IMR-90 (cell line): Measurements from ENCODE around the gene PCCB. TPM values are rescaled to one million over a fixed set of nuclear protein-coding genes. Genes with fewer than 3 reads are reported as not detected.

Source experiments
- ATAC-seq: fragments of 200-7000 bp; cut with Tn5 transposase; 2 replicates; pipeline ENCODE4 v1.9.1; 2020; ENCODE audit warnings: low read depth, mild to moderate bottlenecking, moderate library complexity
- BruUV-seq: library from RNA; stranded (reverse); fragments of 400-500 nt; replicated peaks from 2 replicates; lab custom pipeline; 2021; lab: Mats Ljungman, UMichigan
- CTCF ChIA-PET: fragments of 300-600 bp; formaldehyde crosslinking; extraction: SDS; loops from one replicate; lab custom pipeline; 2021; ENCODE audit warnings: antibody characterized with exemption; lab: Yijun Ruan, JAX
- POLR2A ChIA-PET: fragments of 300-600 bp; sonication (Branson Sonifier 250); formaldehyde crosslinking; loops from one replicate; lab custom pipeline; 2022; ENCODE audit warnings: antibody characterized with exemption; ENCODE audit not compliant: unreplicated experiment; lab: Charles Lee
- DNase-seq: peaks from one replicate; pipeline ENCODE4 v3.0.0; 2013
- H2AFZ ChIP-seq: replicated peaks from 2 replicates; pipeline ENCODE3; 2013; ENCODE audit warnings: low read length, mild to moderate bottlenecking; ENCODE audit not compliant: poor library complexity
- H2AK5ac ChIP-seq: 2 replicates; pipeline ENCODE4 v1.6.1; 2013; ENCODE audit warnings: low read depth, low read length, inconsistent platforms
- H2AK9ac ChIP-seq: replicated peaks from 2 replicates; pipeline ENCODE3; 2013; ENCODE audit warnings: mild to moderate bottlenecking, low read depth, low read length, moderate library complexity; ENCODE audit not compliant: poor library complexity
- H2BK120ac ChIP-seq: 2 replicates; pipeline ENCODE4 v1.6.1; 2013; ENCODE audit warnings: low read depth, low read length, inconsistent platforms
- H2BK15ac ChIP-seq: 3 replicates; pipeline ENCODE4 v1.6.1; 2013; ENCODE audit warnings: low read depth, low read length, inconsistent platforms
- H2BK20ac ChIP-seq: 2 replicates; pipeline ENCODE4 v1.6.1; 2013; ENCODE audit warnings: low read depth, mild to moderate bottlenecking, inconsistent platforms, low read length, moderate library complexity
- H2BK5ac ChIP-seq: 2 replicates; pipeline ENCODE4 v1.6.1; 2013; ENCODE audit warnings: mild to moderate bottlenecking, low read depth, low read length, inconsistent platforms; ENCODE audit not compliant: poor library complexity, severe bottlenecking
- H3K14ac ChIP-seq: replicated peaks from 2 replicates; pipeline ENCODE4 v1.6.1; 2013; ENCODE audit warnings: low read depth, low read length, inconsistent platforms
- H3K18ac ChIP-seq: 2 replicates; pipeline ENCODE4 v1.6.1; 2013; ENCODE audit warnings: low read depth, low read length, control low read depth
- H3K23ac ChIP-seq: 2 replicates; pipeline ENCODE4 v1.6.1; 2013; ENCODE audit warnings: low read depth, low read length, inconsistent platforms
- H3K27ac ChIP-seq: 2 replicates; pipeline ENCODE4 v1.5.1; 2013; ENCODE audit warnings: mild to moderate bottlenecking, control low read depth, low read length; ENCODE audit not compliant: insufficient read depth
- H3K27me3 ChIP-seq: 2 replicates; pipeline ENCODE4 v1.6.1; 2013; ENCODE audit warnings: low read length; ENCODE audit not compliant: control insufficient read depth, insufficient read depth
- H3K36me3 ChIP-seq: 2 replicates; pipeline ENCODE4 v1.6.1; 2013; ENCODE audit warnings: low read length, mixed read lengths; ENCODE audit not compliant: control insufficient read depth, insufficient read depth
- H3K4ac ChIP-seq: 2 replicates; pipeline ENCODE4 v1.6.1; 2013; ENCODE audit warnings: low read depth, low read length, inconsistent platforms
- H3K4me1 ChIP-seq: 2 replicates; pipeline ENCODE4 v1.6.1; 2013; ENCODE audit warnings: low read length, mixed read lengths; ENCODE audit not compliant: control insufficient read depth, insufficient read depth
- H3K4me2 ChIP-seq: 2 replicates; pipeline ENCODE4 v1.6.1; 2013; ENCODE audit warnings: low read depth, mild to moderate bottlenecking, control low read depth, low read length, moderate library complexity
- H3K4me3 ChIP-seq: 2 replicates; pipeline ENCODE4 v1.5.1; 2013; ENCODE audit warnings: low read depth, mild to moderate bottlenecking, control low read depth, low read length, moderate library complexity; ENCODE audit not compliant: insufficient read depth
- H3K56ac ChIP-seq: 2 replicates; pipeline ENCODE4 v1.6.1; 2013; ENCODE audit warnings: low read length, inconsistent platforms; ENCODE audit not compliant: insufficient read depth; ENCODE audit errors: extremely low read depth
- H3K79me1 ChIP-seq, 2 experiments: 2 replicates each; pipeline ENCODE4 v1.6.1; 2013; ENCODE audit warnings: low read length in 2 of 2, inconsistent platforms in 1 of 2, low read depth in 1 of 2
- H3K9ac ChIP-seq: 2 replicates; pipeline ENCODE4 v1.6.1; 2013; ENCODE audit warnings: low read depth, low read length, control low read depth
- H3K9me1 ChIP-seq: 2 replicates; pipeline ENCODE4 v1.6.1; 2013; ENCODE audit warnings: low read length, inconsistent platforms; ENCODE audit not compliant: insufficient read depth
- H3K9me3 ChIP-seq: 2 replicates; pipeline ENCODE4 v1.6.1; 2013; ENCODE audit warnings: low read length; ENCODE audit not compliant: control insufficient read depth, insufficient read depth
- H4K20me1 ChIP-seq: 2 replicates; pipeline ENCODE4 v1.6.1; 2013; ENCODE audit warnings: low read length, inconsistent platforms; ENCODE audit not compliant: insufficient read depth
- H4K5ac ChIP-seq: 2 replicates; pipeline ENCODE4 v1.6.1; 2013; ENCODE audit warnings: mild to moderate bottlenecking, low read depth, low read length, control low read depth
- H4K8ac ChIP-seq, 2 experiments: 2 replicates each; pipeline ENCODE4 v1.6.1; 2013; ENCODE audit warnings: low read depth in 2 of 2, low read length in 2 of 2, control low read depth in 1 of 2, inconsistent platforms in 1 of 2
- H4K91ac ChIP-seq: 2 replicates; pipeline ENCODE4 v1.6.1; 2013; ENCODE audit warnings: low read depth, low read length, inconsistent platforms; ENCODE audit not compliant: insufficient read depth
- BHLHE40 ChIP-seq: fragments of 150-350 bp; IDR thresholded peaks from 2 replicates; pipeline ENCODE4 v1.6.1; 2016; ENCODE audit warnings: mild to moderate bottlenecking, low read depth, low read length
- CEBPB ChIP-seq: IDR thresholded peaks from 2 replicates; pipeline ENCODE4 v1.6.1; 2012; ENCODE audit warnings: low read depth, low read length, improper control_type of control experiment
- CTCF ChIP-seq: conservative IDR thresholded peaks from 2 replicates; pipeline ENCODE4 v1.5.1; 2012; ENCODE audit warnings: mild to moderate bottlenecking, low read depth, low read length, improper control_type of control experiment
- MAFK ChIP-seq: IDR thresholded peaks from 2 replicates; pipeline ENCODE4 v1.6.1; 2012; ENCODE audit warnings: low read depth, low read length, improper control_type of control experiment
- MXI1 ChIP-seq: IDR thresholded peaks from 2 replicates; pipeline ENCODE4 v1.6.1; 2012; ENCODE audit warnings: low read depth, mild to moderate bottlenecking, low read length, moderate library complexity, borderline replicate concordance
- SMC3 ChIP-seq: fragments of 150-350 bp; IDR thresholded peaks from 2 replicates; pipeline ENCODE4 v1.6.1; 2016; ENCODE audit warnings: low read depth, mild to moderate bottlenecking, antibody characterized with exemption, low read length, moderate library complexity
- WGBS, 2 experiments: methylation state at CpG; one replicate each; pipeline versions ENCODE4 v1.1.5 to v1.1.7; 2013; ENCODE audit warnings: missing lambda C conversion rate in 2 of 2; ENCODE audit not compliant: insufficient read length in 1 of 2; ENCODE audit errors: extremely low coverage in 2 of 2; 5-methylcytosine and 5-hydroxymethylcytosine counted together
- dilution Hi-C: fragments of 300-500 bp; cut with HindIII; formaldehyde crosslinking; loops from one replicate; pipeline ENCODE4 v1.14.3; 2018; ENCODE audit warnings: low sequenced_read_pairs; ENCODE audit not compliant: unreplicated experiment
- in situ Hi-C: fragments of 300-500 bp; cut with MboI; formaldehyde crosslinking; loops from 3 replicates; pipeline ENCODE4 v1.14.3; 2019; ENCODE audit warnings: low sequenced_read_pairs, inconsistent platforms, mixed read lengths
- intact Hi-C: fragments of 100-400 bp; cut with micrococcal nuclease; formaldehyde crosslinking; loops from 2 replicates; pipeline ENCODE4 v1.10.0; 2022
- polyA plus RNA-seq, 3 experiments: library from polyadenylated mRNA; depleted of rRNA; stranded (reverse); fragments of >200 nt; gene quantifications; 2 replicates each; pipeline ENCODE4 v1.2.3, GENCODE V29; 2012; ENCODE audit warnings: low replicate concordance in 1 of 3
- total RNA-seq: library from RNA; depleted of rRNA; stranded (reverse); fragments of >200 nt; gene quantifications from 2 replicates; pipeline ENCODE4 v1.2.3, GENCODE V29; 2012

Gene PCCB
- total and polyA plus RNA-seq, 2 of the 4 experiments (the other 2 are of a cell fraction): 40.5 to 76.2 TPM

DNA sequence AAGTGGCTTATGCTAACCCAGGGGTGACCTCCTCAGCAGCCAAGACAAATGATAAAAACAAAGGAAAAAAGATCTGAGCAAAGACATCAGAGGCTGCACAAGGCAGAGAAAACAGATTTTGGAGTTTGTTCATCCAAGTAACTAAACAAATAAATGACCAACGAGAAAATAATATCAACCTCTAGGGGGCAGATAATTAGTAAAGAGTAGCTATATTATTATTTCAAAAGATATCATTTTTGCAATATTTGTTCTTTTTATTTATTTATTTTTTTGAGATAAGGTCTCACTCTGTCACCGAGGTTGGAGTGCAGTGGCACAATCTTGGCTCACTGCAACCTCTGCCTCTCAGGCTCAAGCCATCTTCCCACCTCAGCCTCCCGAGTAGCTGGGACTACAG, 101.8 kb downstream of the PCCB start:
- DNase-seq: no peak
- Histone ChIP-seq H3K27me3 (no peaks in the 10 kb centered on the region), H4K91ac (peak overlapping the region; percentile 81), H3K23ac (peak overlapping the region; percentile 73), H4K20me1 (peaks cover 5% of the 10 kb centered on the region; the same call in 1 of the 2 replicates), H3K18ac (peak overlapping the region; percentile 96), H2BK5ac (peak overlapping the region; percentile 98), H3K4me2 (peak overlapping the region; percentile 83), H3K27ac (peak overlapping the region; percentile 96; the same call in 1 of the 2 replicates), H2BK20ac (peak overlapping the region; percentile 58), H2BK120ac (peak overlapping the region; percentile 61), H3K4me1 (peaks cover 10% of the 10 kb centered on the region), H3K14ac (peak overlapping the region; percentile 66), H2BK15ac (peak overlapping the region; percentile 35; the same call in 1 of the 3 replicates), H4K8ac (peak overlapping the region; percentile 30 to 82), H4K5ac (peak overlapping the region; percentile 91), H3K4me3 (no peak overlapping the region), H2AK9ac (no peak overlapping the region), H3K9ac (peak overlapping the region; percentile 40), H3K79me1 (peaks cover 0 to 17% of the 10 kb centered on the region in 2 experiments; a peak in 2 of 4 replicates), H3K56ac (peak overlapping the region; percentile 51; the same call in 1 of the 2 replicates), H3K4ac (peak overlapping the region; percentile 73), H3K36me3 (peaks cover 3% of the 10 kb centered on the region), H2AK5ac (peak overlapping the region; percentile 32), H3K9me1 (no peaks in the 10 kb centered on the region; the same call in none of the 2 replicates), H3K9me3 (no peaks in the 10 kb centered on the region), H2AFZ (no peak overlapping the region)
- ATAC-seq: no peak
- no TSS peak for BruUV-seq
- TF ChIP-seq CEBPB: no peak
- TF ChIP-seq CTCF: peak; percentile 16; the same call in 1 of the 2 replicates
- no peak for TF ChIP-seq BHLHE40
- no peak for TF ChIP-seq MXI1
- no peak for TF ChIP-seq SMC3
- TF ChIP-seq MAFK: no peak
- dilution Hi-C loops (no loop called here), intact Hi-C loops (loop anchor here (10.0 kb wide), 1 partner anchor 53 kb away; no protein-coding TSS in a partner anchor), in situ Hi-C loops (no loop called here)
- POLR2A ChIA-PET: interaction anchor here (0.7 to 1.1 kb wide), 2 partner anchors 239 to 401 kb away, joined by 3 to 4 read pairs; partner anchors contain the start of gene STAG1
- CTCF ChIA-PET: interaction anchor here (0.6 to 2.0 kb wide), 7 partner anchors 9 to 400 kb away, joined by 3 to 16 read pairs (median 3); partner anchors contain the start of gene STAG1
- no CpG with 5 or more reads among the region's 3 CpGs for WGBS, 2 experiments
